Posterior cingulate gyrus (tissue), 11 donors: Measurements from ENCODE around the gene AUTS2.
"Not testable (repeated sequence)": the region's sequence is repeated elsewhere in the genome, so short reads cannot be mapped to it uniquely, and the experiment has no call there.

ENCODE experiments used
- DNase-seq, 10 donors: peaks; one replicate each; pipeline versions ENCODE4 v3.0.0 to v3.0.0-alpha.2; 2020 to 2021; ENCODE audit warnings: mixed read lengths in 3 of 10
- intact Hi-C: fragments of 100-400 bp; cut with DNase I; formaldehyde crosslinking; loops from one replicate; pipeline ENCODE4 v1.15.1; 2023

The AUTS2 gene

GRCh38 chr7:70364393-70364792 is 766.1 kb downstream of the AUTS2 start:
- intact Hi-C loops, DNase-seq: not testable (repeated sequence)

GRCh38 chr7:70371652-70372051 is 773.4 kb downstream of the AUTS2 start:
- DNase-seq: no peak
- intact Hi-C loops: no loop called here

GRCh38 chr7:70372768-70373515 is 774.7 kb downstream of the AUTS2 start:
- intact Hi-C loops: no loop called here
- DNase-seq: no peak

- intact Hi-C loops: no loop called here
- no peak for DNase-seq
Measured at GRCh38 chr7:70374772-70375533, 776.7 kb downstream of the AUTS2 start.

DNA sequence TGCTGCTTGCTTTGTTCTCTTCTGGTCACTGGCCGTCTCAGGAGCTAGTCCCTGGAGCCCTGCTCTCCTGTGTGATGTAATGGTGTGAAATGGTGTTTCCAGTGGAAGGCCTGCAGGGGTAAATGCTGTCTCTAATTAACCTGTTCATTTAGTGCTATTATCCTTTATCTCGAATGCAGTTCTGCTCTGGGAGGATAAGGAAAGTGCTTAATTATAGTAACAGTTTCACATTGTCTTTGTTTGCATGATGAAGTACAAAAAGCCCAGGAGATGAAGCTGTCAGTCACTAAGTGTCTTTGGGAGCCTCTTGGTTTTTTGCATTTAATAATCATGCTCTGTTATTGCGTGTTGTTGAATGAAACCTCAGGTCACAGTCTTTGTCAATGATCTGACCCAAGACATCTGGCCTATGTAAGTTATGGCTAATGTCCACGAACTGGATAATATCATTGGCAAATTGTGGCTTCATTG is 778.3 kb downstream of the AUTS2 start:
- intact Hi-C loops: no loop called here

DNA sequence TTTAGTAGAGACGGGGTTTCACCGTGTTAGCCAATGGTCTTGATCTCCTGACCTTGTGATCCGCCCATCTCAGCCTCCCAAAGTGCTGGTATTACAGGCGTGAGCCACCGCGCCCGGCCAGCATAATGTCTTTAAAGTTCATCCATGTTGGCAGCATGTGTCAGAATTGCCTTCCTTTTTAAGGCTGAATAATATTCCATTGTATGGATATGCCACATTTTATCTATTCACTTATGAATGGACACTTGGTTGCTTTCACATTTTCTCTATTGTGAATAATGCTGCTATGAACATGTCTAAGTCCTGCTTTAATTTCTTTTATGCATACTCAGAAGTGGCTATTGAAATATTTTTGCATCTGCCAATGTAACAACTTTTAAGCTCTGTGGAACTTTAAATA is 779.7 kb downstream of the AUTS2 start:
- intact Hi-C loops: no loop called here

More for the DNA sequence above, 778.3 kb downstream of the AUTS2 start:
- no peak for DNase-seq

GRCh38 chr7:70379210-70379609 is 780.9 kb downstream of the AUTS2 start:
- intact Hi-C loops: no loop called here
- DNase-seq: no peak

More for the DNA sequence above, 779.7 kb downstream of the AUTS2 start:
- DNase-seq: no peak

DNA sequence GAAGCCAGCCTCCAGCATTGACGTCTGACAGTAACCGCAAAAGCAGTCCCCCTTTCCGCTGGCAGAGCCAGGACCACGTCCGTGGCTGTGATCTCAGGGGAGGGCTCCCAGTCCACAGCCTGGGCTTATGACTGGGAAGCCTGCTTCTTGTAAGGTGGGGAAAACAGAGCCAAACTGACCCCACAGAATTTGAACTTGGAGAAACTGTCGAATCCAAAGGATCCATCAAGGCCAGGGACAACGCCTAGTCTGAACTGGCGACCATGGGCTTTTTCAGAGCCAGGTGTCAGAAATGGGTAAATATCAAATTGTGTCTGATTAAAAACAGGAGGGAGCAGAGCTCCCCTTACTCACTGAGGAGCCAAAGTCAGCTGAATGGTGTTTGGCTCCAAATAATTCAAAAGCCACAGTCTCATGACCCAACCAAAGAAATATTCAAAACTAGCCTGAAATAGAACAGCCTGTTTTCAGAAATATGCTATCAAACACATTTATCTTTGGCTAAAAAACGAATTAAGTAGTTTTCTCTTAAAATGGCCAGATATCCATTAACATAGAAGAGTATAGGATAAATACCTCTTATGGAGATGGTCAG is 782.2 kb downstream of the AUTS2 start:
- intact Hi-C loops: no loop called here
- no peak for DNase-seq

- peak in 1 of 10 donors; percentile 12 for DNase-seq
Measured at GRCh38 chr7:70383066-70383782, 784.9 kb downstream of the AUTS2 start.

DNA sequence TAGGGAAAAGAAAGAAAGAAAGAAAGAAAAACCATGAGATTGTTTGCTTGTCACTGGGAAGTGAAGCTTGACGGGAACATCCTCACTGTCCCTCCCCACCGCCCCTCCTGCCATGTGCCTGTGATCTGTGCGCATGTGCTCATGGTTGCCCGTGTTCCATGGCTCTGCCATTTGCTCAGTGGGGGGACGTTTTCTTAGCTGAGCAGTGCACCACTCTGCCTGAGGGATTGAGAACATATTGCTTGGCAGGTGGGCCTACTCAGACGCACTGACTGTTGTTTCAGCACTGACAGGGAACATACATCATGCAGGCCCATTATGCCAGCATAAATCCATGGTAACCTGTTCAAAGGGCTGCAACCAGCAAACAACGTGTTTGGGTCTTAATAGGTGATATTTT is 785.7 kb downstream of the AUTS2 start:
- no peak for DNase-seq
- intact Hi-C loops: no loop called here

More at GRCh38 chr7:70383066-70383782, 784.9 kb downstream of the AUTS2 start:
- intact Hi-C loops: no loop called here

DNA sequence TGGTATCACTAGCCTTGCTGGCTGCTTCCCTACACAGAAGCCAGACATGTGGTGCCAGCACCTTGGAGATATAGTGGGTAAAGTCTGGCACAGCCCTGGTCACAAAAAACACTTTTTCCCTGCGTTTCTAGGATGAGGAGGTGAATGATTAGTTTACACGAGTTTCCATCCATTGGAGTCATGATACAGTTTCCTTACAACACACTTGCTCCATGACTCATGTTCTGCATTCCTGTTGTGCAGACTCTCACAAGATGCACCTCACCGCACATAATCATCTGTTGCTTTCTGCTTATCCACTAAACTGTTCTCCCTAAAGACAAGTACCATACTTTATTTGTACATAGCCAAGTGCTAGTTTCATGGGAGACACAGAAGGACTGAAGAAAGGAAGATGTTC is 786.6 kb downstream of the AUTS2 start:
- no peak for DNase-seq
- intact Hi-C loops: no loop called here

DNA sequence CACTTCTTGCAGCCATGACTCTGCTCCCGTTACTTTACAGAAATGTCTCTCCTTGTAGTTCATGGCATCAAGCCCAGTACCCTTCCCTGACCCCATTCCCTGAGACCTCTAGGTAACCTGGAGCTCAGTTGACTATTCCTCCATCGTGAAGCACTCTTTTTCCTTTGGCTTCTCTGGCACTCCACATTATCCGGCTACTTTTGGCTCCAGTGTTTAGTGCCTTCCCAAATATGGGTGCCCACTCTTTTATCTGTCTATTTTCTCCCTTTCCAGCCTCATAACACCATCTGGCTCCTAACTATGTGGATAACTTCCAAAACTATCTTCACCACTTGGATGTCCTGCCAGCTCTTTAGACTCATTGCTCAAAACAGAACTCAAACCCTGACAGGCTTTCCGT is 788.9 kb downstream of the AUTS2 start:
- DNase-seq: peak in 1 of 10 donors; percentile 10
- intact Hi-C loops: no loop called here

DNA sequence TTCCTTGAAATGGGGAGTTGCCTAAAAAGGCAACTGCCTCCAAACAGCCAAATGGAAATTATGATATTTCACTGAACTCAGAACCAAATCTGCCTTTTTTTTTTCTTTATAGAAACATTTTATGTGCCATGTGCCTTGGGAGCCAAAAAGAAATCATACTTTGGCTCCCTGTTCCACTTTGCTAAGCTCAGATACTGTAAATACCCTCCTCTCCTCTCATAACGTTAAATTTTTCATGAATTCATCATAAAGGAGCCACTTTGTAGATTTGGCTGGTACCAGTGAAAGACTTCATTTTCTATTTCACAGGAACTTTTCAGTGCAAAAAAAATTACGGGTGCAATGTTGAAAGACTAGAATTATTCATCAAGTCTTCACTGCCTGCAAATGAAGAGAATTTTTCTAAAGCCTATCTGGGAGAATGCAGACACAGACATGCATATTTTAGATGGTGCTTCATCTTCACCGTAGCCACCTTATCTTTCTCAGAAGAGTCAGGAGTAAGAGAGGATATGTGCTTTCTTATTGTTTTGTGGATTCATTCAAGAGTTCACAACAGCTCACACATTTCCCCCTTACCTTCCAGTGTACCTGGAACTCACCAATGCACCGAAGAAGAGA is 791.4 kb downstream of the AUTS2 start:
- intact Hi-C loops: no loop called here

GRCh38 chr7:70390251-70390650 is 792.0 kb downstream of the AUTS2 start:
- intact Hi-C loops: no loop called here
- DNase-seq: no peak

More for the DNA sequence above, 791.4 kb downstream of the AUTS2 start:
- DNase-seq: no peak

- no peak for DNase-seq
- intact Hi-C loops: no loop called here
Measured at GRCh38 chr7:70392256-70392876, 794.1 kb downstream of the AUTS2 start.

- DNase-seq: no peak
- intact Hi-C loops: no loop called here
Measured at GRCh38 chr7:70392877-70393435, 794.7 kb downstream of the AUTS2 start.

- DNase-seq: no peak
- intact Hi-C loops: no loop called here
Measured at GRCh38 chr7:70393956-70394355, 795.7 kb downstream of the AUTS2 start.

GRCh38 chr7:70400829-70401380 is 802.6 kb downstream of the AUTS2 start:
- DNase-seq: no peak
- intact Hi-C loops: no loop called here

DNA sequence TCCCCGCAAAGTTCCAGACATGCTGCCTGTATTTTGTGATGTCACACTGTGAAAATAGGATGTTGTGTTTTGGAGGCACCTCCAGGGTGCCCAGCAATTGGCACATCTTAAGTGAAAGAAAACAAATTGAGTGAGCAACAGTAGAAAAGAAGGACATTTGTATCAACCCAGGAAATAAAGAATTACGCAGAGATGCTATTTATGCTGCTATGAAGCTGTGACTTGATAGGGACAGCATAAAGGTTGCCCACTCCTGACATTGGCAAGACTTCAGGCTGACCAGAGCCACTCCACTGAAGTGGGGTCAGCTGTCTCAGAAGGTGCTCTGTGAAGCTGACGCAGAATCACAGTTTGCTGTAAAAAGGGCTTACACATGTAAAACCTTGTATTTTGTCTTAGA is 803.8 kb downstream of the AUTS2 start:
- intact Hi-C loops: no loop called here
- DNase-seq: no peak
